Thoracic aorta (tissue), 2 donors: Measurements from ENCODE around the gene GRM8. TPM values are rescaled to one million over a fixed set of nuclear protein-coding genes. Genes with fewer than 3 reads are reported as not detected.

ENCODE experiments used
- ATAC-seq: fragments of 150-250 bp; one replicate; pipeline ENCODE4 v1.8.0; 2017; ENCODE audit warnings: low read depth; ENCODE audit not compliant: insufficient number of reproducible peaks, low FRiP score
- DNase-seq: peaks from one replicate; pipeline ENCODE4 v3.0.0-alpha.2; 2020; ENCODE audit warnings: low spot score
- H3K27ac ChIP-seq, 2 donors: fragments of 200-600 bp; sonication (generic); 1 replicate in 1 of 2; 2 replicates in 1 of 2; pipeline ENCODE4 v1.5.1; 2016; ENCODE audit warnings: mild to moderate bottlenecking in 2 of 2, moderate library complexity in 2 of 2
- H3K27me3 ChIP-seq: fragments of 200-600 bp; sonication (generic); replicated peaks from 2 replicates; pipeline ENCODE4 v1.6.0; 2016; ENCODE audit warnings: mild to moderate bottlenecking; ENCODE audit not compliant: insufficient read depth
- H3K36me3 ChIP-seq: fragments of 200-600 bp; sonication (generic); one replicate; pipeline ENCODE4 v1.5.1; 2016
- H3K4me1 ChIP-seq, 2 donors: fragments of 200-600 bp; sonication (generic); 1 replicate in 1 of 2; 2 replicates in 1 of 2; pipeline versions ENCODE4 v1.5.1 to v1.6.0; 2016; ENCODE audit warnings: low read depth in 2 of 2, mild to moderate bottlenecking in 1 of 2; ENCODE audit not compliant: control insufficient read depth in 1 of 2
- H3K4me3 ChIP-seq: fragments of 200-600 bp; sonication (generic); 2 replicates; pipeline ENCODE4 v1.5.1; 2016; ENCODE audit warnings: mild to moderate bottlenecking
- H3K9me3 ChIP-seq: fragments of 200-600 bp; sonication (generic); 2 replicates; pipeline ENCODE4 v1.5.1; 2016
- total RNA-seq, 2 donors: library from RNA; depleted of rRNA; stranded (reverse); fragments of >200 nt; gene quantifications; one replicate each; pipeline versions ENCODE4 v1.1.0 to v1.2.3, GENCODE V29; 2016
- TF ChIP-seq, protein P1 (sequence below): fragments of 200-600 bp; sonication (generic); IDR thresholded peaks from one replicate; pipeline ENCODE4 v1.5.1; 2019; ENCODE audit warnings: antibody characterized with exemption

GRM8 gene
- total RNA-seq, 2 donors from 2014 or later: not detected

GRCh38 chr7:126698446-126698845 lies 554.3 kb downstream of the GRM8 start:
- H3K4me1 ChIP-seq: no peaks in the 10 kb centered on the region
- H3K9me3 ChIP-seq: no peaks in the 10 kb centered on the region
- no peak overlapping the region for H3K27ac ChIP-seq
- ATAC-seq: no peak
- TF ChIP-seq, protein P1, sequence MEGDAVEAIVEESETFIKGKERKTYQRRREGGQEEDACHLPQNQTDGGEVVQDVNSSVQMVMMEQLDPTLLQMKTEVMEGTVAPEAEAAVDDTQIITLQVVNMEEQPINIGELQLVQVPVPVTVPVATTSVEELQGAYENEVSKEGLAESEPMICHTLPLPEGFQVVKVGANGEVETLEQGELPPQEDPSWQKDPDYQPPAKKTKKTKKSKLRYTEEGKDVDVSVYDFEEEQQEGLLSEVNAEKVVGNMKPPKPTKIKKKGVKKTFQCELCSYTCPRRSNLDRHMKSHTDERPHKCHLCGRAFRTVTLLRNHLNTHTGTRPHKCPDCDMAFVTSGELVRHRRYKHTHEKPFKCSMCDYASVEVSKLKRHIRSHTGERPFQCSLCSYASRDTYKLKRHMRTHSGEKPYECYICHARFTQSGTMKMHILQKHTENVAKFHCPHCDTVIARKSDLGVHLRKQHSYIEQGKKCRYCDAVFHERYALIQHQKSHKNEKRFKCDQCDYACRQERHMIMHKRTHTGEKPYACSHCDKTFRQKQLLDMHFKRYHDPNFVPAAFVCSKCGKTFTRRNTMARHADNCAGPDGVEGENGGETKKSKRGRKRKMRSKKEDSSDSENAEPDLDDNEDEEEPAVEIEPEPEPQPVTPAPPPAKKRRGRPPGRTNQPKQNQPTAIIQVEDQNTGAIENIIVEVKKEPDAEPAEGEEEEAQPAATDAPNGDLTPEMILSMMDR: no peak
- no peaks in the 10 kb centered on the region for H3K36me3 ChIP-seq
- no peak for DNase-seq
- H3K4me3 ChIP-seq: no peak overlapping the region
- H3K27me3 ChIP-seq: no peaks in the 10 kb centered on the region

DNA sequence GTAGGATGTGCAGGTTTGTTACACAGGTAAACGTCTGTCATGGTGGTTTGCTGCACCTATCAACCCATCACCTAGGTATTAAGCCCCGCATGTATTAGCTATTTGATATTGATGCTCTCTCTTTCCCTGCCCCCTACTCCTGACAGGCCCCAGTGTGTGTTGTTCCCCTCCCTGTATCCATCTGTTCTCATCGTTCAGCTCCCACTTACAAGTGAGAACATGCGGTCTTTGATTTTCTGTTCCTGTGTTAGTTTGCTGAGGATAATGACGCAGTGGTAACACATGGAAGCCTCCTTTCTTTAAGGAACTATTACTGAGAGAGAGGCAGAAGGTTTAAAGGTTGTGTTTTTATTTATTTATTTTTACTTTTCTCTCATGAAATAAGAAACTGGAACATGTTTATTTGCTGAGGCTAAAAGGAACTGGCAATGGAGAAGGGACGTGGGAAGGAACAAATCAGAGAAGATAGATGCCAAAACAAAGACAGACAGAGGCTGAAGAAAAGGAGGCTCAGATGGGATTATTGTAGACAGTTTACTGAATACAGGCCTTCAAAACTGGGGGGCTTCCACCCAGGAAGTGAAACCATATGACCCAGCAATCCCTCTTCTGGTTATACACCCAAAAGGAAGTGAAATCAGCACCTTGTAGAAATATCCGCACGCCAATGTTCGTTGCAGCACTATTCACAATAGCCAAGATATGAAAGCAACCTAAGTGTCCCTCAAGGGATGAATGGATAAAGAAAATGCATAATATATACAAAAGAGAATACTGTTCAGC lies 556.3 kb downstream of the GRM8 start:
- ATAC-seq (no peak), DNase-seq (no peak)
- Histone ChIP-seq H3K4me1 (no peaks in the 10 kb centered on the region), H3K4me3 (no peak overlapping the region), H3K27me3 (no peaks in the 10 kb centered on the region), H3K9me3 (no peaks in the 10 kb centered on the region), H3K36me3 (no peaks in the 10 kb centered on the region), H3K27ac (no peak overlapping the region)
- TF ChIP-seq, protein P1: no peak

GRCh38 chr7:126690848-126691751 lies 561.6 kb downstream of the GRM8 start:
- Histone ChIP-seq H3K27ac (no peak overlapping the region), H3K36me3 (no peaks in the 10 kb centered on the region), H3K4me3 (no peak overlapping the region), H3K4me1 (no peaks in the 10 kb centered on the region), H3K27me3 (no peaks in the 10 kb centered on the region), H3K9me3 (no peaks in the 10 kb centered on the region)
- TF ChIP-seq, protein P1: no peak
- DNase-seq: no peak
- ATAC-seq: no peak

DNA sequence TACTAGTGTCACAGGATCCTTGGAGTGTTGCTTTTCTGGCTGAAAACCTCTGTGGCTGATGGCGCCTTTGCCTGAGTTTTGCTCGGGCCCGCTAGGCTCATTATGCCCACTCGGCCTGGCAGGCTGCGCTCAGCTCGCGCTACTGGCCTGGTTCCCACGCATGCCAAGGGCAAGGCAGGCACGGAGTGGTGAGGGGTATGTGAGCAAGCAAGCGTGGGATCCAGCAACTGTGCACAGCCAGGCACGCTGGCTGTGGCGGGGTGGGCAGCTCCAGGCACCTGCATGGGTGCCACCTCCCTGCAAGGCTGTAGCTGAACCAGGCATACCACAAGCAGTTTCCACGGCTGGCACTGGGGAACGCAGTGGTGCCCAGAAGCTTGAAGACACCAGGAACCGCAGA lies 562.6 kb downstream of the GRM8 start:
- Histone ChIP-seq H3K36me3 (no peaks in the 10 kb centered on the region), H3K4me1 (no peaks in the 10 kb centered on the region), H3K4me3 (no peak overlapping the region), H3K27me3 (no peaks in the 10 kb centered on the region), H3K9me3 (no peaks in the 10 kb centered on the region), H3K27ac (no peak overlapping the region)
- ATAC-seq (no peak), DNase-seq (no peak)
- TF ChIP-seq, protein P1: no peak

DNA sequence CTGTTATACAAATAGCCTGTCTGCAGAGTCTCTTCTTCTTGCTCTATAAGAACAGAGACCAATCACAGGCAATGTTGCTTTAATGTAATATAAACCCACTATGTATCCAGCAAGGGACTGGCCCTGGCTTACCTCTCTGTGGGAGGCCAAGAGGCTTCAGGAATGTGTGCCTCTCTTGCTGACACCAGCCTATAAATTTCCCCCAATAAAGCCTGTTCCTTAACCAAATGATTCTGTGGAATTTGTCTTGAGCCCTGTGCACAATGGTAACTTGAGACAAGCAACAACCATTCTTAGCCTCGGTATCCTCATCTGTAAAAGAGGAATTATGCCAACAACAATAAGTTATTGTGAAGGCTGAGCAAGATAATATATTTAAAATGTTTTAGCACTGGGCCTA lies 563.7 kb downstream of the GRM8 start:
- Histone ChIP-seq H3K4me1 (no peaks in the 10 kb centered on the region), H3K36me3 (no peaks in the 10 kb centered on the region), H3K27ac (no peak overlapping the region), H3K4me3 (no peak overlapping the region), H3K9me3 (no peaks in the 10 kb centered on the region), H3K27me3 (no peaks in the 10 kb centered on the region)
- ATAC-seq (no peak), DNase-seq (no peak)
- TF ChIP-seq, protein P1: no peak
